Body of pancreas (tissue), 4 donors: ENCODE results near the gene EMX1. TPM values are rescaled to one million over a fixed set of nuclear protein-coding genes. Genes with fewer than 3 reads are reported as not detected.

Source experiments
- ATAC-seq: fragments of 150-250 bp; one replicate; pipeline ENCODE4 v1.9.1; 2016
- DNase-seq, 4 donors: peaks; one replicate each; pipeline ENCODE4 v3.0.0-alpha.2; 2019
- H3K27ac ChIP-seq, 4 donors: fragments of 200-600 bp; sonication (generic); 1 replicate in 3 of 4; 2 replicates in 1 of 4; pipeline versions ENCODE4 v1.5.1 to v1.6.1; 2016 to 2019; ENCODE audit warnings: mild to moderate bottlenecking in 1 of 4, mixed read lengths in 1 of 4, moderate library complexity in 1 of 4
- H3K27me3 ChIP-seq, 2 donors: fragments of 200-600 bp; sonication (generic); one replicate each; pipeline ENCODE4 v1.6.0; 2016; ENCODE audit warnings: mild to moderate bottlenecking in 1 of 2
- H3K36me3 ChIP-seq, 2 donors: fragments of 200-600 bp; sonication (generic); replicated peaks in 1 of 2; 2 replicates each; pipeline ENCODE4 v1.5.1; 2016; ENCODE audit warnings: low read depth in 2 of 2; ENCODE audit not compliant: insufficient read depth in 1 of 2
- H3K4me1 ChIP-seq: fragments of 200-600 bp; sonication (generic); one replicate; pipeline ENCODE4 v1.6.0; 2016
- H3K4me3 ChIP-seq, 2 donors: fragments of 200-600 bp; sonication (generic); 1 replicate in 1 of 2; 2 replicates in 1 of 2; pipeline ENCODE4 v1.5.1; 2016 to 2019
- H3K9me3 ChIP-seq, 3 donors: fragments of 200-600 bp; sonication (generic); 1 replicate in 2 of 3; 2 replicates in 1 of 3; pipeline ENCODE4 v1.5.1; 2016
- CTCF ChIP-seq, 7 experiments: fragments of 450-650 bp in 4 of 7; fragments of 200-600 bp in 3 of 7; sonication (generic) in 3 of 7; IDR thresholded peaks; one replicate each; pipeline ENCODE4 v1.5.1; 2016 to 2019; ENCODE audit warnings: antibody characterized with exemption in 7 of 7
- POLR2A ChIP-seq, 3 donors: fragments of 450-650 bp; IDR thresholded peaks; one replicate each; pipeline ENCODE4 v1.6.1; 2016; ENCODE audit warnings: antibody characterized with exemption in 3 of 3, mild to moderate bottlenecking in 2 of 3
- WGBS, 2 donors: methylation state at CpG; one replicate each; pipeline ENCODE4 v1.1.5; 2017; 5-methylcytosine and 5-hydroxymethylcytosine counted together
- intact Hi-C: fragments of 100-400 bp; cut with DNase I; formaldehyde crosslinking; loops from one replicate; pipeline ENCODE4 v1.15.1; 2023
- total RNA-seq, 2 donors: library from RNA; depleted of rRNA; stranded (reverse); fragments of >200 nt; gene quantifications; one replicate each; pipeline ENCODE4 v1.1.0, GENCODE V29; 2016

EMX1 gene
- total RNA-seq, 2 donors from 2014 or later = 0.26 to 0.33 TPM

- ATAC-seq (peak; percentile 67), DNase-seq (peak; percentile 39 to 52 (median 48))
- no peak overlapping the region for H3K27ac ChIP-seq
- H3K36me3 ChIP-seq = peaks cover 0 to 5% of the 10 kb centered on the region in 2 donors
- intact Hi-C loops = loop anchor here (10.0 kb wide), 1 partner anchor 279 kb away; no protein-coding TSS in a partner anchor
- no peak overlapping the region for H3K4me3 ChIP-seq
- no peaks in the 10 kb centered on the region for H3K27me3 ChIP-seq
- no peak for TF ChIP-seq CTCF (IDR thresholded peaks at IDR 0.05)
- no peaks in the 10 kb centered on the region for H3K9me3 ChIP-seq
- WGBS, 2 donors = 7 to 12% methylated on average over 14 to 16 of the region's 16 CpGs
- H3K4me1 ChIP-seq = peaks cover 11% of the 10 kb centered on the region
These were observed 21.5 kb upstream of the EMX1 start for GRCh38 chr2:72895759-72896281.

DNA sequence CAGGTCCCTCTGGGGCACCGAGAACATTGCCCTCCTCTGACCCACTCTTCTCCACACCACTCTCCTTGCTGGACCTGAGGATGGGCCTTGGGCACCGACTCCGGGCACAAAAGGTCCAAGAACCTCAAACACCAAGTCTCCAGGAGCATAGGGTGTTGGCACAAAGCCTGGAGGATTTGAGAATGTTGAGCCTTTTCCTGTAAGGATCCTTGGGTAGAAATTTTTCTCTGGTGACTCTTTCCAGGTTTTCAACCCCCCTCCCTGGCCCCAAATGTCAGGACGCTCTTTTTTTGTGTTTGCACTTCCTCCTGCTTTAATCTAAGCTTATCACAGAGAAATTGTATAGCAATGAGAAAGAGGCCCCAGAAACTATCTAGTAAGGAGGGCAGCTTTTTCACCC, 20.9 kb upstream of the EMX1 start:
- no peak overlapping the region for H3K27ac ChIP-seq
- no peak for TF ChIP-seq CTCF (IDR thresholded peaks at IDR 0.05)
- TF ChIP-seq POLR2A (IDR thresholded peaks at IDR 0.05) = no peak
- no peaks in the 10 kb centered on the region for H3K9me3 ChIP-seq
- ATAC-seq = no peak
- no peaks in the 10 kb centered on the region for H3K27me3 ChIP-seq
- no peak for DNase-seq
- intact Hi-C loops = loop anchor here (10.0 kb wide), 1 partner anchor 278 kb away; no protein-coding TSS in a partner anchor
- no peak overlapping the region for H3K4me3 ChIP-seq
- H3K4me1 ChIP-seq = peaks cover 11% of the 10 kb centered on the region
- WGBS, 2 donors = 79 to 91% methylated on average over 4 of the region's 4 CpGs
- peaks cover 0 to 5% of the 10 kb centered on the region in 2 donors for H3K36me3 ChIP-seq

DNA sequence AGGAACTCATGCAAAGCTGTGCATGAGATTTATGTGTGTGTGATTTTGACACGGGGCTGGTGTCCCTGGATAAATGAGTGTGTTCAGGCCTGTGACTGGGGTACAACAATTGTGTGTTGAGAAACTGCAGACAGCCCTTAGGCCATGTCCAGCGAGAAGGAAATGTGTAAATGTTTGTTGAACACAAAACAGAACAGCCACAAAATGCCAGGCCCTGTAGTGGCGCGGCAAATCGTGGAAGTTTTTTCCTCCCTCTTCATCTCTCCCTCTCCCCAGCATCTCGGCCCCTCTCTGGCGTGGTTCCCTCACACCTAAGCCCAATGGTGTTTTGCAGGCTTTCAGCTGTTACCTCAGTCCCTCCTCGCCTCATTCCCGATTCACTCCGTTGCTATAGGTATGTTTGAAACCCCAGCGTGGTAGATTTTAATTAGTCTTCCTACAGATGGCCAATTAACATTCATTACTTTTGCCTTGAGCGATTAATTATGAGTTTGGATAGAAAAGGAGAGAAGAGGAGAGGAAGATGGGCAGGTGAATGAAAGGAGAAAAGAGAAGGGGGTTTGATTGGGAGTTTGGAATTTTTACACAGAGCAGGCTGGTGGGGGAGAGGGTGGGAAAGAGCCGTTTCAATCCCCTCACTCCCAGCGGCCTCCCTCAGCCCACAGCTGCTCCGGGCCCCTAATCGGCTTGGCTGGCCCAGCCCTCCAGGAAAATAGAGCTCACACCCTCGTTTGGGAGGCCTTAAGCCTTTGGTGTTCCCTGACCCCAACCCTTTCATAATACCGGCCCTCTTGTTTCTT, 19.3 kb upstream of the EMX1 start:
- whole genome bisulfite sequencing, 2 donors = 72 to 77% methylated on average over 18 of the region's 18 CpGs
- no peaks in the 10 kb centered on the region for H3K27me3 ChIP-seq
- no peak for ATAC-seq
- TF ChIP-seq CTCF (IDR thresholded peaks at IDR 0.05) (no peak), POLR2A (IDR thresholded peaks at IDR 0.05) (no peak)
- H3K27ac ChIP-seq = no peak overlapping the region
- DNase-seq = no peak
- H3K9me3 ChIP-seq = no peaks in the 10 kb centered on the region
- H3K4me3 ChIP-seq = no peak overlapping the region
- peaks cover 11% of the 10 kb centered on the region for H3K4me1 ChIP-seq
- intact Hi-C loops = loop anchor here (10.0 kb wide), 1 partner anchor 277 kb away; no protein-coding TSS in a partner anchor
- H3K36me3 ChIP-seq = no peaks in the 10 kb centered on the region

DNA sequence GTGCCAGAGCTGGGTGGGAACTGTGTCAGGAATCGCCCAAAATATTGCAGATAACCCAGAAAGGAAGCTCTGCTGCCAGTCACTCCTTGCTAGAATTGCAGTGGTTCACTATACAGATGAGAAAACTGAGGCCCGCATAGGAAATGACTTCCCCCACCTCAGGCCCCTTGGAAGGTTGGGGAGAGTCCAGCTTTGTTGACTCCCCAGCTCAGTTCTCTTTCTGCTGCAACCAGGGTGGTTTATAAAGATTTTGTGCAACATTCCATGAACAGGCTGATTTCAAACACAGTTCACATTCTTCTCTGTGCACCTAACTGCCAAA, 18.8 kb upstream of the EMX1 start:
- Histone ChIP-seq H3K36me3 (no peaks in the 10 kb centered on the region), H3K4me1 (peaks cover 11% of the 10 kb centered on the region), H3K27ac (no peak overlapping the region), H3K9me3 (no peaks in the 10 kb centered on the region), H3K4me3 (no peak overlapping the region), H3K27me3 (no peaks in the 10 kb centered on the region)
- 66 to 67% methylated on average over 2 of the region's 2 CpGs for WGBS, 2 donors
- TF ChIP-seq CTCF (IDR thresholded peaks at IDR 0.05) (no peak), POLR2A (IDR thresholded peaks at IDR 0.05) (no peak)
- intact Hi-C loops = loop anchor here (10.0 kb wide), 1 partner anchor 276 kb away; no protein-coding TSS in a partner anchor
- ATAC-seq (no peak), DNase-seq (no peak)
